Astrocyte (in vitro differentiated cells and primary cell): ENCODE results near the gene TEX26.

Source experiments
- EZH2 ChIP-seq: IDR thresholded peaks from 2 replicates; pipeline ENCODE4 v1.6.1; 2012; ENCODE audit warnings: mild to moderate bottlenecking, low read length, inconsistent platforms; ENCODE audit not compliant: insufficient read depth
- TF ChIP-seq, protein P1 (sequence below): IDR thresholded peaks from 2 replicates; pipeline ENCODE4 v1.5.1; 2011; ENCODE audit warnings: low read depth, mild to moderate bottlenecking, inconsistent platforms, low read length, moderate library complexity; ENCODE audit not compliant: insufficient read depth

GRCh38 chr13:30928978-30929377, 3.5 kb upstream of the TEX26 start:
- no peak for TF ChIP-seq EZH2
- TF ChIP-seq, protein P1, sequence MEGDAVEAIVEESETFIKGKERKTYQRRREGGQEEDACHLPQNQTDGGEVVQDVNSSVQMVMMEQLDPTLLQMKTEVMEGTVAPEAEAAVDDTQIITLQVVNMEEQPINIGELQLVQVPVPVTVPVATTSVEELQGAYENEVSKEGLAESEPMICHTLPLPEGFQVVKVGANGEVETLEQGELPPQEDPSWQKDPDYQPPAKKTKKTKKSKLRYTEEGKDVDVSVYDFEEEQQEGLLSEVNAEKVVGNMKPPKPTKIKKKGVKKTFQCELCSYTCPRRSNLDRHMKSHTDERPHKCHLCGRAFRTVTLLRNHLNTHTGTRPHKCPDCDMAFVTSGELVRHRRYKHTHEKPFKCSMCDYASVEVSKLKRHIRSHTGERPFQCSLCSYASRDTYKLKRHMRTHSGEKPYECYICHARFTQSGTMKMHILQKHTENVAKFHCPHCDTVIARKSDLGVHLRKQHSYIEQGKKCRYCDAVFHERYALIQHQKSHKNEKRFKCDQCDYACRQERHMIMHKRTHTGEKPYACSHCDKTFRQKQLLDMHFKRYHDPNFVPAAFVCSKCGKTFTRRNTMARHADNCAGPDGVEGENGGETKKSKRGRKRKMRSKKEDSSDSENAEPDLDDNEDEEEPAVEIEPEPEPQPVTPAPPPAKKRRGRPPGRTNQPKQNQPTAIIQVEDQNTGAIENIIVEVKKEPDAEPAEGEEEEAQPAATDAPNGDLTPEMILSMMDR: no peak
